HG03571 (cell line): Measurements from ENCODE around the gene FMNL2.

Source experiments
- ATAC-seq: cut with Tn5 transposase; IDR thresholded peaks from one replicate; pipeline ENCODE4 v1.9.1; 2021; ENCODE audit not compliant: unreplicated experiment

Gene FMNL2

GRCh38 chr2:152632736-152633135 is 297.8 kb downstream of the FMNL2 start:
- no peak for ATAC-seq

DNA sequence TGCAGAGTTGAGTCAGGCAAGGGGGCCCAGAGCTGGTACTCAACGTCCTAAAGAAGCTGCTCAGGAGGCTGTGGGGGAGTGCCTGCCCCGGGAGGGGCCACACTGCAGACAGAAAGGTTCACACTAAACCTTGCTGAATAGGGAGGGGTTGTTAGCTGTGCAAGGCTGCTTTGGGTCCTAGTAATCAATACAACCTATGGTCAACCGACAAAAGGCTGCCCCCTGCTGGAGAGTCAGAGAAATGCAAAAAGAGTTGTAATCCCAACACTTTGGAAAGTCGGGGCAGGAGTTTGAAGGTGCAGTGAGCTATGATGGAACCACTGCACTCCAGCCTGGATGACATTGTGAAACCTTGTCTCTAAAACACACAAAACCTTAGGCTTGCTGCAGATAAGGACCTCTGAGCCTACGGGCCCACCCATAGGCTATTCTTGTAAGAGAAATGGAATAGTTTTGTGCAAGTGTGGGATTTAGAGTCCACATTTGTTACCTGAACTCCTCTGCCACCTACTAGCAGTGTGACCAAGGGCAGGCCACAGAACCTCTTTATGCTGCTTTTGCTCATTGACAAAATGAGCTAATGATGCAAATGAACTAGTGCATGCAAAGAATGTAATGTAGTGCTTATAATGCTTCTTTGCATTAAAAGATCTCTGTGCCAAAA is 300.8 kb downstream of the FMNL2 start:
- ATAC-seq, result peak; percentile 57

DNA sequence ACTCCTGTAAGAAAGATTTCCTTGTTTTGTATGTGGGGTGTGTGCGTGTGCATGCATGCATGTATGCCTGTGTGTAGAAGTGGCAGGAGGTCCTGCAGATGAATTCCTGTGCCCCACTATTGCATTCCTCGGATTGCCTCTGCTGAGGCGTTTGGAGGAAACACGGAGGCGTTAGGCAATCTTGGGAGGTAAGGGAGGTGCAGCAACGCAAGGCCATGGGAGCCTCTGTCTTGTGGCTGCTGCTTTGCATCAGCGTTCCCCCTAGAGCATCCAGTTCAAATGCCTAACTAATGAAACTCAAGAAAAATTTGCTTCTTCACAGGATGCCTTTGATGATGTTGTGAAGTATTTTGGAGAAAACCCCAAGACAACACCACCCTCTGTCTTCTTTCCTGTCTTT is 302.3 kb downstream of the FMNL2 start:
- ATAC-seq, result no peak

DNA sequence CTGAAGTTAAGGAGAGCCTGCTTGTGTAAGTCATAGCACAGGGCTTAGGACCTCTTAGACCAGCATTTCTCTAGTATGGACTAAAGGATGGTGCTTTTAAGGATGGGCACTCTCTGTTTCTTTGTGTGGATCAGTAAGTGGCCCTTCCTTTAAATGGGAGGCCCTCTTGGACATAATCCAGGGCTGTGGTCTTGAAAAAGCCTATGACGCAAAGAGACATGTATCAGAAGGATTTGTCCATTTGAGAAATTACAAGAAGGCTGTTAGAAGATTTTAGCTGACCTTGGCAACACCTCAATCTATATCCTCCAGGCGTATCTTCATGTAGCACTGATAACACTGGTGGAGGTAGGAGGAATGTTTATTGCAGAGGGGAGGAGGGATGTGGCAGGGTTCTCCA is 303.1 kb downstream of the FMNL2 start:
- ATAC-seq, result no peak

GRCh38 chr2:152638590-152638989 is 303.6 kb downstream of the FMNL2 start:
- no peak for ATAC-seq

- no peak for ATAC-seq
Measured at GRCh38 chr2:152644189-152644873, 309.4 kb downstream of the FMNL2 start.

GRCh38 chr2:152646264-152646663 is 311.3 kb downstream of the FMNL2 start:
- no peak for ATAC-seq

- no peak for ATAC-seq
Measured at GRCh38 chr2:152646775-152647174, 311.8 kb downstream of the FMNL2 start.

DNA sequence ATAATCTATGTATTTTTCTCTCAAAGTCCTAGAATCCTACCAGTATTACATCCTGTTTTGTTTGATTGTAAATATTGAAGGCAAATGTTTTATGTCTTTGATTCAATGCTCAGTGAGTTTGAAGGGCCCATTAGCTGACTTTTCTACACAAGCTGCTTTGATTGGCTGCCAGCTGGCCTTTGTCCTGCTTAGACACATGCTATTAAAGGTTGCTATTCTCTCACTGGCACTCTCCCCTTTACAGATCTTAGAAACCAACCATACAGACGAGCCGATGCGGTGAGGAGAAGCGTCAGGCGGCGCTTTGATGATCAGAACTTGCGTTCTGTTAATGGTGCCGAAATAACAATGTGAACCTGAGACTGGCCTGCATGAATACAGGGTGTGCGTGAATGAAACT is 312.6 kb downstream of the FMNL2 start:
- no peak for ATAC-seq

GRCh38 chr2:152648336-152648735 is 313.4 kb downstream of the FMNL2 start:
- ATAC-seq, result no peak

- no peak for ATAC-seq
Measured at GRCh38 chr2:152649997-152650396, 315.0 kb downstream of the FMNL2 start.

DNA sequence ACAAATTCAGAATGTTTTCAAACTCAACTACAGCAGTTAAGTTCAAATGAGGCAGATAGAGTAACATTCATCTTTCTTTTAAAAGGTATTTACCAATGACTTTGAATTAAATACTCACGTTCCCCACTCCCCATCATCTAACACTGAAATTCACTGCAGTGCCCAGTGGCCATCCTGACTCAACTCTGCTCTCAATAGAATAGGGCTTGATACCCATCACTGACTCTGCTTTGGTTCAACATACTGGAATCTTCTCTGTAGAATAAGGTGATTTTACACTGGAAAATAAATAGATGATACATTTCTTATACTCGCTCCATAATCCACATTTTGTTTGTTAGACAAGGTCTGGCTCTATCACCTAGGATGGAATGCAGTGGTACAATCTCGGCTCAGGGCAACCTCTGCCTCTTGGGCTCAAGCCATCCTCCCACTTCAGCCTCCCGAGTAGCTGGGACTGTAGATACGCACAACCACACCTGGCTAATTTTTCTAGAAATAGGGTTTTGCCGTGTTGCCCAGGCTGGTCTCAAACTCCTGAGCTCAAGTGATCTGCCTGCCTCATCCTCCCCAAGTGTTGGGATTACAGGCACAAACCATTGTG is 315.9 kb downstream of the FMNL2 start:
- ATAC-seq, result no peak

GRCh38 chr2:152651834-152652233 is 316.9 kb downstream of the FMNL2 start:
- no peak for ATAC-seq

DNA sequence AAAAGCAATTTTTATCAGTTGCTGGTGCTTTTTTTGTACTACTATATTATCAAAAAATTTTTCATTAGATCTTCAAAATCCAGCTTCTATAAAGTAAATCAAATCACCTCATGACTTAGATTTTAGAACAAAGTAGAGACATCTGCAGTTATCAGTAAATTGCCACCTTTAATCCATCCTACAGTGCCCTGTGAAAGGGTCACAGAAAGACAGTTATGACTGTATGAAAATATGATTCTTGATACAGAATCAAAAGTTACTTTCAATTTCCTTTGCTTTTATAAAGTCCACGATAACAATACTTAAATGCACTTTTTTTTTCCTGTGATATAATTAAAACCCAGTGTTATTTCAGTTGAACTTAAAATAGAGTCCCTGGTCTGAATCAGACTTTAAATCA is 320.9 kb downstream of the FMNL2 start:
- no peak for ATAC-seq

GRCh38 chr2:152657043-152657442 is 322.1 kb downstream of the FMNL2 start:
- ATAC-seq, result no peak

GRCh38 chr2:152658221-152658620 is 323.2 kb downstream of the FMNL2 start:
- no peak for ATAC-seq

GRCh38 chr2:152661076-152661475 is 326.1 kb downstream of the FMNL2 start:
- no peak for ATAC-seq

- no peak for ATAC-seq
Measured at GRCh38 chr2:152664725-152665124, 329.8 kb downstream of the FMNL2 start.

GRCh38 chr2:152674334-152674733 is 339.4 kb downstream of the FMNL2 start:
- ATAC-seq, result no peak

DNA sequence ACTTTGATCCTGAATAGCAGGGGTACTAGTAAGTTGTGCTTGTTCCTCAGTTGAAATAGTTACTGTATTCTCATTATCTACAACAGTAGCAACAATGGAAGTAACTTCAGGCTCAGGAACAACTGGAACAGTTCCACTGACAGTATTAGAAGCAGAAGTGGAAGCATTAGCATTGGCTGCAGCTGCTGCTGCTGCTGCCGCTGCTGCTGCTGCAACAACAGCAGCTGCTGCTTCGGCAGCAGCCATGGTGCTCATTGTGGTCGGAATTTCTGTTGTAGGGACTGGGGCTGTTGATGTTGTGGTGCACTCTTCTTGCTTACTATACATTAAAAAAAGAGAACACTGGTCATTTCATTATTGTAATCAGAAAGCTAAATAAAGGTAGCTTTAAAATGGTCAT is 341.5 kb downstream of the FMNL2 start:
- ATAC-seq, result no peak

GRCh38 chr2:152678808-152679207 is 343.8 kb downstream of the FMNL2 start:
- ATAC-seq, result no peak

- ATAC-seq, result no peak
Measured at GRCh38 chr2:152682663-152683062, 347.7 kb downstream of the FMNL2 start.
